Stimulated activated CD8-positive, alpha-beta memory T cell treated with anti-CD3 and anti-CD28 coated beads, Interleukin-12 subunit alpha, Interleukin-12 subunit beta, amount 100 ng/mL, for 4 hours (primary cell): Measurements from ENCODE around the gene IGSF10.

Source experiments
- DNase-seq: peaks from one replicate; pipeline ENCODE4 v3.0.0-alpha.2; 2020; ENCODE audit warnings: low read depth

The IGSF10 gene

DNA sequence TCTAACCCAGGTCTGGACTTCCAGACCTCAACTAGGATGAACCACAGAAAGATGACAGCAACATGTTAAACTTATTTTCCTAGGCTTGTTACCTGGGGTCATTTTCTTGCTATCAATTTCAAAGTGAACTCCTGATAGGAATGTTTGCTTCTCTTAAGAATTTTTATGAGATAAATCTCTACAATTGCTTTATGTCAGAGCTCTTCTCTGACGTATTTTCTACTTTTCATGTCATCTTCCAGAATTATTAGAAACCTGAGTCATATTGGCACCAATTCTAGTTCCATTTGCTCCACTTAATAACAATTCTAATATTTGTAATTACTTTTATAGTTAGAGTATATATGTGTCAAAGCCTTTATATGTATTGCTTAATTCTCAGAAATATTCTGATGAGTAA, 2.1 kb upstream of the IGSF10 start:
- no peak for DNase-seq

GRCh38 chr3:151462278-151462780, 1.5 kb upstream of the IGSF10 start:
- DNase-seq = no peak

DNA sequence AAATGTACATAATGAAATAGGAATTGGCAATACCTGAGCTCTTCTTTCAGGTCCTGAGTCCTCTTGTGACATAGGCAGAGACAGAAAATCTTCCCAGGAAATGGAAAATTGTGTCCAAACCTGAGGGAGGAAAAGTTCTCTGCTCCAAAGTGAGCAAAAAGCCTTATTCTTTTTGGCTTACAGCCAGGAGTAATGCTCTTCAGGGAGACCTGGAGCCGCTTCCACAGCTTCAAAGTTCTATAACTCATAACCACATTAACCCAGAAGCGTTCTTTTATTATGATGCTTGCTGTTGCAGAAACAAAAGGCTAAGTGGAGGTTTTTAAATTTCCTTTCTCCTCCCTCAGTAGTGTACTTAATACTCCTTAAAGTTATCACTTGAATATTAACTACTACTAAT, 633 bp downstream of the IGSF10 start:
- DNase-seq = no peak

- no peak for DNase-seq
Observed at GRCh38 chr3:151459358-151459757, 1.5 kb downstream of the IGSF10 start.

GRCh38 chr3:151456065-151456464, 4.8 kb downstream of the IGSF10 start:
- no peak for DNase-seq

GRCh38 chr3:151452841-151453240, 8.0 kb downstream of the IGSF10 start:
- no peak for DNase-seq

GRCh38 chr3:151452368-151452767, 8.5 kb downstream of the IGSF10 start:
- DNase-seq = no peak

DNA sequence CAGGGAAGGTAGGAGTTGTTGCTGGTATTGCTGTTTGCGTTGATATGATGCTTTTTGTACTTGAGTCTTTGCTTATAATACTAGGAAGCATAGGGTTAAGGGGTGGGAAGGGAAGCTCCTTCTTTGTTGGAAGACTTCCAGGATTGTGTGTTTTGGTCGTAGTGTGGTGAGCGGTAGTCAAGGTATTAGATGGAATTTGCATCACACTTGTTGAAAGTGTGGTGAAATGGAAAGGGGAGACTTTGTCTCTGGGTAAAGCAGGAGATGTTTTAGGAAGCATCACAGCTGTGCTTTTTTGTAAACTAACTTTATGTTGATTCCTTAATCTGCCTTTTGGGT, 14.9 kb downstream of the IGSF10 start:
- no peak for DNase-seq

- no peak for DNase-seq
Observed at GRCh38 chr3:151445273-151446001, 15.4 kb downstream of the IGSF10 start.

DNA sequence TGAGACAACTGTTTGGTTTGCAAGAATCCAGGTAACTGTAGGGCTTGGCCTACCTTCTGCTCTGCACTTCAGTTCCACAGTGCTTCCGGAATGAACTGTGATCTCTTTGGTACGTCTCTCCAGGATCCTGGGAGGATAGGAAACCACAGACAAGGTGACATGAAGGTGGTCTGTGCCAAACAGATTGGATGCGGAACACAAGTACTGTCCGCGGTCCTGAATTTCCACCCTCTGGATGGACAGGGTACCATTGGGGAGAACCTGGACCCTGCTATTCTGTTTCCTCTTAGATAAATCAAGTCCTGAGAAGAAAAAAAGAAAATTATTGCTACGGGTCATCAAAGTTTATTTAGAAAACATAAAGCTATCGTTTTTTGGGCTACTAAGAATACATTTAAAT, 17.3 kb downstream of the IGSF10 start:
- DNase-seq = no peak

GRCh38 chr3:151440940-151441339, 19.9 kb downstream of the IGSF10 start:
- no peak for DNase-seq

GRCh38 chr3:151439652-151440125, 21.2 kb downstream of the IGSF10 start:
- DNase-seq = no peak

DNA sequence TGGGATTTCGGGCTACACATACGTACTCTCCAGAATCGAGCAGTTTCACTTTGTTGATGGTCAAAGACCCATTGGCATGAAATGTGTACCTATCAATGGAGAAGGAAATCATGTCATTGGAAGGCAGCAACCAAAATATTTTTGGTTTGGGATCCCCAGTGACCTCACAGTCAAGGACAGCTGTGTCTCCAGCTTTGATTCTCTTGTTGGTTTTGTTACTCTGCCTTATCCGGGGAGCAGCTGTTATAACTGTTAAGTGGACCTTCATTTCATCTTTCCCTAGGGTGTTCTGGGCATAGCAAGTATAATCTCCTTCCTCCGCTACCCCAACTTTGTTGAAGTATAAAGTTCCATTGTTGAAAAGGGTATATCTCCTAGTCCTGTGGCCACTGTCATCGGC, 23.0 kb downstream of the IGSF10 start:
- DNase-seq = no peak

GRCh38 chr3:151436675-151437446, 24.0 kb downstream of the IGSF10 start:
- no peak for DNase-seq

DNA sequence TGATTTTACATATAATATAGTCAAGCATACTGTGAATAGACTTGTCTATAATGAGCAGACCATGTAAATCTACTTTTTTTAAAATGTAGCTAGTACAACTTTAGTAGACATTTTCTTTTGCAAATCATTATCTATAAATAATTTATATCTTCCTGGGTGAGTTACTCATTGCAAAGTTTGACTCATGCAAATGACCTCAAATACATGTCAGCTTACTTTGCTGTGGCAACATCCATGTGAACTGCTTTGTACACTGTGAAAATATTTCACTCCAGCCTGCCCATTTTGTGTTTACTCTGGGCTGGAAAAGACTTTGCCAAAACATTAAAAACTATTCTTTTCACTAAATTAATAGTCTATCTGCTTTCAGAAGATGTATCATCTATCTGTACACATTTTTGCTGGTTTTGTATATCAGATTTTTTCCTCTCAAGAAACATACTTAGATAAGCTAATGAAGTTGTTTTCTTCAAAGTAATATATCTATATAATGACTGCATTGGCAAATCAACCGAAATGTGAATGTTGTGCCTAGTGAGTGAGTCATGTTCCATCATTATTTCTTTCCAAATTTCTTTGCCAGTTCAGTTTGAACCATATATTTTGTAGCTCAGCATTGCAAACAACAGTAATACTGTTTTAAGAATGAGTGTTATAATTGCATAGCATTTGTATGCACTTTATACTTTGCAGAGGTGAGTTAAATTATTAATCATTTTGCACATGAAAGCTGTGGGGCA, 26.5 kb downstream of the IGSF10 start:
- no peak for DNase-seq

GRCh38 chr3:151432616-151433372, 28.1 kb downstream of the IGSF10 start:
- no peak for DNase-seq

DNA sequence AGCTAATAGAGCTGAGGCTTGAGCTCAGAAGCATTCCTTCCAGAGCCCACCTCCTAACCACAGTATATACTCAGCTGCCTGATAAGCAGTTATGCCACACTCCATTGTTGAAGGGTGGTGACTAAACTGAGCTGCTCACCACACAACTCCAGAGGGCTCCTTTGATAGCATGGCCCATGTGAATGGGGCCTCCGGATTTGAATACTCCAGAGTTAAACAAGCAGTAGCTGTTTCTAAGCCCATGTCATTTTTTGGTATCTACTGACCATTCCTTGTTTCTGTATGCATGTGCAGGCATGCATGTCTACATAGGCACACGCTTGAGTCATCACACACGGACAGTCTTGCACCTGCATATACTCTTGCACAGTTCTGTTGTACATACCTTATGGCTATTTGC, 28.9 kb downstream of the IGSF10 start:
- no peak for DNase-seq

DNA sequence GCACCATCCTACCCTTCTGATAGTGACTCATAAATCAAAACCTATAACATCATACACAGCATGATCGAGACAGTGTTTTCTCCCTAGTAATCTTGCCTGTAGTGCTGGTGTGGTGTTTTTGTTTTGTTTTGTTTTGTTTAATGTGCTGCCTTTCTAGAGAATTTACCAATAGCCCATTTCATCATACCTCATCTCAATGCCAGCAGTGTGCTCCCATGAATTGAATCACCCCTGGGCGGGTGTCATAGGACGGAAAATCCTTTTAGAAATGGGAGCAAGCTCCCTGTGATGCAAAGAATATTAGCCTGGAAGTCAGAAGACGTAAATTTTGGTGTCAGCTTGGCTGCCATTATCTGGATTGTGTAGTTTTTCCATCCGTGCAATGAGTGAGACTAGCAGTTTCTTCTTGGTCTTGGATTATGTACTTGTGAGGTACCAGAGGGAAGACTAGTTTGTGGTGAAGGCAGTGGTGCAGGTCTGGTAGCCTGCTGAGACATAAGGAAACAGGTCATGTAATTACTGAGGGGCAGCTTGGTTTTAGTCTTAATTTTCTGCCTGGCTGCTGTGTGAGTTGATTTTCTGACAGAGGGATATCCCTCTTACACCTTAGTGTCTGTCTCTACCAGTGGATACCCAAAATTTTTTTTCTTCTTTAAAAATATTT, 29.9 kb downstream of the IGSF10 start:
- no peak for DNase-seq

GRCh38 chr3:151428386-151428785, 32.5 kb downstream of the IGSF10 start:
- DNase-seq = no peak

DNA sequence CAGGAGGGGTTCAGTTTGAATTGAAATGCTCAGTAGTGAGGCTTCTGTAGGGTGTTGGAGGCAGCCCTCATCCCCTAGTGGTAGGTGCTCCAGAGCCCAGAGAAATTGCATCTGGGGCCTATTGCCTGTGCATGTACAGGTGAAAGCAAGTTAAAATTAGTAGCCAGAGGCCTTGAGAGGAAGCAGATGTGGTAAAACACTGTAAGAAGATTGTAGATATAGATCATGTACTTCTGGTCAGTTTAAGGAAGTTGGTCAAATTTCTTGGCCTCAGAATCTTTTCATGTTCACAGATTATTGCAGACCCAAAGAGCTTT, 34.6 kb downstream of the IGSF10 start:
- no peak for DNase-seq

GRCh38 chr3:151425627-151426340, 35.1 kb downstream of the IGSF10 start:
- DNase-seq = no peak
